Liver (tissue), 9 donors: ENCODE data around the gene ZNF189. TPM values are rescaled to one million over a fixed set of nuclear protein-coding genes. Genes with fewer than 3 reads are reported as not detected.
"Not testable (repeated sequence)": the region's sequence is repeated elsewhere in the genome, so short reads cannot be mapped to it uniquely, and the experiment has no call there.

Source experiments
- DNase-seq: peaks from one replicate; pipeline ENCODE4 v3.0.0-alpha.2; 2017; ENCODE audit warnings: low spot score
- H3K27ac ChIP-seq, 2 donors: one replicate each; pipeline ENCODE4 v1.7.0; 2013; ENCODE audit warnings: inconsistent platforms in 2 of 2, low read length in 2 of 2, control low read depth in 1 of 2, low read depth in 1 of 2, mild to moderate bottlenecking in 1 of 2
- H3K27me3 ChIP-seq, 4 donors: one replicate each; pipeline versions ENCODE4 v1.6.1 to v1.7.0; 2013; ENCODE audit warnings: low read length in 3 of 4, inconsistent platforms in 1 of 4, mild to moderate bottlenecking in 1 of 4, moderate library complexity in 1 of 4; ENCODE audit not compliant: control insufficient read depth in 4 of 4, insufficient read depth in 4 of 4
- H3K36me3 ChIP-seq, 4 donors: one replicate each; pipeline versions ENCODE4 v1.6.1 to v1.7.0; 2013; ENCODE audit warnings: low read length in 3 of 4, mild to moderate bottlenecking in 3 of 4, low read depth in 1 of 4, moderate library complexity in 1 of 4; ENCODE audit not compliant: control insufficient read depth in 4 of 4, insufficient read depth in 3 of 4
- H3K4me1 ChIP-seq, 4 donors: one replicate each; pipeline versions ENCODE4 v1.6.1 to v1.7.0; 2013; ENCODE audit warnings: low read length in 3 of 4, mild to moderate bottlenecking in 3 of 4, moderate library complexity in 1 of 4; ENCODE audit not compliant: control insufficient read depth in 4 of 4, insufficient read depth in 4 of 4
- H3K4me3 ChIP-seq, 3 donors: one replicate each; pipeline versions ENCODE4 v1.6.1 to v1.7.0; 2013; ENCODE audit warnings: low read length in 3 of 3, control low read depth in 1 of 3, low read depth in 1 of 3, mild to moderate bottlenecking in 1 of 3
- H3K9ac ChIP-seq, 2 donors: one replicate each; pipeline ENCODE4 v1.7.0; 2013; ENCODE audit warnings: low read length in 2 of 2, mild to moderate bottlenecking in 2 of 2, moderate library complexity in 2 of 2, control low read depth in 1 of 2, low read depth in 1 of 2
- H3K9me3 ChIP-seq, 4 donors: one replicate each; pipeline versions ENCODE4 v1.6.1 to v1.7.0; 2013; ENCODE audit warnings: low read length in 3 of 4; ENCODE audit not compliant: control insufficient read depth in 4 of 4
- ATF3 ChIP-seq: IDR thresholded peaks from 2 replicates; pipeline ENCODE4 v1.6.1; 2016; ENCODE audit warnings: antibody characterized with exemption
- EGR1 ChIP-seq, 2 donors: IDR thresholded peaks; 2 replicates each; pipeline ENCODE4 v1.6.1; 2016 to 2018; ENCODE audit warnings: antibody characterized with exemption in 2 of 2, low read depth in 2 of 2
- FOXA1 ChIP-seq: IDR thresholded peaks from 2 replicates; pipeline ENCODE4 v1.6.1; 2016; ENCODE audit warnings: antibody characterized with exemption
- FOXA2 ChIP-seq: IDR thresholded peaks from 2 replicates; pipeline ENCODE4 v1.6.1; 2016; ENCODE audit warnings: antibody characterized with exemption
- GABPA ChIP-seq, 2 donors: IDR thresholded peaks in 1 of 2; conservative IDR thresholded peaks in 1 of 2; 2 replicates each; pipeline ENCODE4 v1.6.1; 2016; ENCODE audit warnings: antibody characterized with exemption in 2 of 2, mild to moderate bottlenecking in 1 of 2, moderate library complexity in 1 of 2
- HNF4A ChIP-seq, 2 donors: conservative IDR thresholded peaks; 2 replicates each; pipeline ENCODE4 v1.6.1; 2016; ENCODE audit warnings: antibody characterized with exemption in 2 of 2, mild to moderate bottlenecking in 2 of 2
- HNF4G ChIP-seq: IDR thresholded peaks from 2 replicates; pipeline ENCODE4 v1.6.1; 2016; ENCODE audit warnings: antibody characterized with exemption
- JUND ChIP-seq, 2 donors: IDR thresholded peaks; 2 replicates each; pipeline ENCODE4 v1.6.1; 2016; ENCODE audit warnings: antibody characterized with exemption in 2 of 2
- MAX ChIP-seq: IDR thresholded peaks from 2 replicates; pipeline ENCODE4 v1.6.1; 2016; ENCODE audit warnings: antibody characterized with exemption
- NR2F2 ChIP-seq: IDR thresholded peaks from 2 replicates; pipeline ENCODE4 v1.6.1; 2016; ENCODE audit warnings: antibody characterized with exemption
- RAD21 ChIP-seq, 2 donors: IDR thresholded peaks; 2 replicates each; pipeline ENCODE4 v1.6.1; 2016; ENCODE audit warnings: antibody characterized with exemption in 2 of 2, mild to moderate bottlenecking in 2 of 2
- REST ChIP-seq: IDR thresholded peaks from 2 replicates; pipeline ENCODE4 v1.6.1; 2016; ENCODE audit warnings: antibody characterized with exemption, mild to moderate bottlenecking
- RXRA ChIP-seq, 2 donors: IDR thresholded peaks; 2 replicates each; pipeline ENCODE4 v1.6.1; 2017 to 2018; ENCODE audit warnings: antibody characterized with exemption in 2 of 2, mild to moderate bottlenecking in 1 of 2
- SP1 ChIP-seq: IDR thresholded peaks from 2 replicates; pipeline ENCODE4 v1.6.1; 2018; ENCODE audit warnings: antibody characterized with exemption, mild to moderate bottlenecking
- TAF1 ChIP-seq: conservative IDR thresholded peaks from 2 replicates; pipeline ENCODE4 v1.6.1; 2016; ENCODE audit warnings: antibody characterized with exemption, mild to moderate bottlenecking
- YY1 ChIP-seq: IDR thresholded peaks from 2 replicates; pipeline ENCODE4 v1.6.1; 2016; ENCODE audit warnings: antibody characterized with exemption, mild to moderate bottlenecking
- ZBTB33 ChIP-seq: IDR thresholded peaks from 2 replicates; pipeline ENCODE4 v1.6.1; 2016; ENCODE audit warnings: antibody characterized with exemption
- WGBS: extraction: QIAGEN DNeasy Blood & Tissue Kit; methylation state at CpG from one replicate; pipeline ENCODE4 v1.1.7; 2013; 5-methylcytosine and 5-hydroxymethylcytosine counted together
- polyA plus RNA-seq, 2 donors: library from polyadenylated mRNA; stranded (reverse) in 1 of 2; unstranded in 1 of 2; fragments of 200-250 nt in 1 of 2; fragments of >200 nt in 1 of 2; fragmentation: Nextera tagmentation in 1 of 2; extraction: Ambion mirVana in 1 of 2; gene quantifications; one replicate each; pipeline versions ENCODE4 v1.2.1 to v1.2.3, GENCODE V29; 2013 to 2015
- total RNA-seq, 2 donors: library from RNA; depleted of rRNA; stranded (reverse); fragments of >200 nt; gene quantifications; one replicate each; pipeline ENCODE4 v1.2.3, GENCODE V29; 2014
- donor health status: healthy.
- donor health status: healthy.
- donor health status: healthy.
- donor health status: healthy.
- donor health status: healthy.

ZNF189 gene
- total and polyA plus RNA-seq, 4 donors = 4.4 to 16.1 (median 8.3) TPM

GRCh38 chr9:101384873-101385536 is 13.6 kb upstream of the ZNF189 start, which contains the start of gene BAAT:
Gene BAAT (minus strand): TSS chr9:101385006. CDS start chr9:101371404, 13,602 bp downstream.
- DNase-seq, H3K9me3 ChIP-seq, H3K27me3 ChIP-seq: not testable (repeated sequence)
- Histone ChIP-seq H3K27ac (peak within 1 kb of the TSS; percentile 52 to 83), H3K4me3 (peak within 1 kb of the TSS; percentile 43 to 91 (median 64)), H3K9ac (peak within 1 kb of the TSS; percentile 80 to 94), H3K4me1 (peaks cover 0 to 41% (median 25%) of the 10 kb centered on the region in 4 donors), H3K36me3 (peaks cover 0 to 19% (median 12%) of the 10 kb centered on the region in 4 donors)
- 60% methylated on average over 11 of the region's 11 CpGs for WGBS
- TF ChIP-seq RXRA (IDR thresholded peaks at IDR 0.05) = peak; percentile 83 to 93
- peak; percentile 28 for TF ChIP-seq FOXA1
- peak in 1 of 2 donors; percentile 53 for TF ChIP-seq EGR1 (IDR thresholded peaks at IDR 0.05; ENCODE audit: low read depth in 2 of 2)
- TF ChIP-seq TAF1 = peak; percentile 85
- TF ChIP-seq HNF4G = peak; percentile 90
- peak in 1 of 2 donors; percentile 18 for TF ChIP-seq GABPA (IDR thresholded peaks at IDR 0.05 in 1 of 2, conservative IDR thresholded peaks at IDR 0.05 in 1 of 2)
- peak; percentile 74 for TF ChIP-seq SP1
- TF ChIP-seq HNF4A (conservative IDR thresholded peaks at IDR 0.05) = peak; percentile 98
- TF ChIP-seq RAD21 (IDR thresholded peaks at IDR 0.05) = peak; percentile 19 to 38
- TF ChIP-seq YY1 = peak; percentile 34
- TF ChIP-seq REST = peak; percentile 86
- TF ChIP-seq ZBTB33 = peak; percentile 77
- TF ChIP-seq JUND (IDR thresholded peaks at IDR 0.05) = peak; percentile 14 to 74
- peak; percentile 35 for TF ChIP-seq ATF3
- peak; percentile 77 for TF ChIP-seq NR2F2
- TF ChIP-seq FOXA2 = peak; percentile 67
- TF ChIP-seq MAX = peak; percentile 60
